Activated B cell treated with CpG ODN at 0.5 μM for 24 hours (primary cell): ENCODE data around the gene TMEM185B. TPM values are rescaled to one million over a fixed set of nuclear protein-coding genes. Genes with fewer than 3 reads are reported as not detected.

Experiments
- ATAC-seq: fragments of 200-7000 bp; cut with Tn5 transposase; one replicate; pipeline ENCODE4 v1.10.0; 2021; ENCODE audit warnings: low read depth, mild to moderate bottlenecking, moderate library complexity
- CTCF ChIA-PET: fragments of 350-600 bp; sonication (Branson Sonifier 250); formaldehyde crosslinking; loops from one replicate; lab custom pipeline; 2021; ENCODE audit warnings: antibody characterized with exemption; lab: Charles Lee
- POLR2A ChIA-PET: fragments of 350-600 bp; sonication (Branson Sonifier 250); formaldehyde crosslinking; loops from one replicate; lab custom pipeline; 2021; ENCODE audit warnings: antibody characterized with exemption; lab: Charles Lee
- DNase-seq: peaks from one replicate; pipeline ENCODE4 v3.0.0; 2022
- H3K27ac Mint-ChIP-seq: one replicate; pipeline ENCODE4 v1.8.0; 2020; ENCODE audit warnings: mixed read lengths
- H3K27me3 Mint-ChIP-seq: one replicate; pipeline ENCODE4 v1.8.0; 2021; ENCODE audit warnings: mixed read lengths
- H3K36me3 Mint-ChIP-seq: one replicate; pipeline ENCODE4 v1.8.0; 2021; ENCODE audit warnings: low read depth, mixed read lengths
- H3K4me1 Mint-ChIP-seq: one replicate; pipeline ENCODE4 v1.8.0; 2021; ENCODE audit warnings: mixed read lengths
- H3K4me3 Mint-ChIP-seq: one replicate; pipeline ENCODE4 v1.8.0; 2020; ENCODE audit warnings: mild to moderate bottlenecking, mixed read lengths
- H3K9me3 Mint-ChIP-seq: one replicate; pipeline ENCODE4 v1.8.0; 2020; ENCODE audit warnings: mixed read lengths
- intact Hi-C: fragments of 100-400 bp; cut with micrococcal nuclease; formaldehyde crosslinking; loops from one replicate; pipeline ENCODE4 v1.15.1; 2024
- total RNA-seq: library from RNA; stranded (reverse); gene quantifications from 2 replicates; pipeline ENCODE4 v1.2.3, GENCODE V29; 2022
- TF ChIP-seq, protein P1 (sequence below): fragments of 200-600 bp; IDR thresholded peaks from one replicate; pipeline ENCODE4 v1.8.0; 2022; ENCODE audit warnings: antibody characterized with exemption, mild to moderate bottlenecking

TMEM185B gene
- total RNA-seq, 1 donor from 2014 or later = 26.8 TPM

DNA sequence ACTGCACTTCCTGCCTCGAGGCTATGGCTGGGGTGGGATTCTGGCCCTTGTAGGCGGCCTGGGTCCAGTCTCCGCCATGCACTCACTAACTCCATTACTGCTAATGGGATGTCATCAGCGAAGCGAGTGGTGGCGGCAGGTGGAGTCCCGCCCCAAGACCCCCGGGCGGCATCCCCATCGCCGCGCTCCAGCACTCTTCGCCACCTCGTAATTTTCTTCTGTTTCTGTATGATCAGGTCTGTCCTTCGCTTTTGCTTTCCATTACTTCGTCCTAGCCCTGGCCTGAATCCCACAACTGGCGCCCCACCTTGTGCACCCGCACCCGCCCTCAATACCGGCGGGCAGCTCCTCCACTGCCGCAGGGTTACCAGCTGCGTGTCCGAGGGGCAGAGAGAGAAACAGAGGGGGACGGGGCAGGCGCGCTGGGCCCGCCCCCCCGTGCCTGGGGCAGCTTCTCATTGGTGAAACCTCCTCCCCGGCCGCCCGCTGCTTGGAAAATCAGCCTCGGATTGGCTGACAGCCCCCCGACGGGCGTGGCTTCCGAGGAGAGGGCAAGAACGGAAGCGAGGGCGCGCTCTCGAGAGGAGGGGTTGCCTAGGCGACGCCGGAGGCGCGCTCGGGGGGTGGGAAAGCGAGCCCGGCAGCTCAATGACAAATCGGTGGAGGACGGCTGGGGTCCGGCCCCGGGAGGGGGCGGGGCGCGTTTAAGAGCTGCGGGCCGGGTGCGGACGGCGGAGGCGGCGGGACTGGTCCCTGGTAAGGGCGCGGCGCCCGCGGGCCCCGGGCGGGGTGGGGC is 29.2 kb upstream of the TMEM185B start, which contains the start of gene RALB:
Gene RALB (plus strand): TSS at position 628 of the 796 bp plus-strand sequence. CDS start 25,813 bp downstream, outside the sequence.
- Mint-ChIP-seq H3K4me1 (peaks cover 63% of the 10 kb centered on the region), H3K36me3 (peaks cover 14% of the 10 kb centered on the region), H3K27ac (peak within 1 kb of the TSS; percentile 94), H3K4me3 (peak within 1 kb of the TSS; percentile 99), H3K9me3 (no peaks in the 10 kb centered on the region), H3K27me3 (peaks cover 3% of the 10 kb centered on the region)
- DNase-seq (peak; percentile 98), ATAC-seq (peak; percentile 94)
- intact Hi-C loops = loop anchor here (1.0 to 2.0 kb wide), 9 partner anchors 15 to 573 kb away; partner anchors contain the start of genes EPB41L5, PTPN4, TMEM177 and TMEM185B
- ChIA-PET POLR2A (interaction anchor here (0.7 to 3.6 kb wide), 19 partner anchors 9 to 1953 kb away, joined by 3 to 37 read pairs (median 5); partner anchors contain the start of genes C2orf76, DBI, EPB41L5 and PTPN4), CTCF (interaction anchor here (0.8 to 2.5 kb wide), 4 partner anchors 29 to 78 kb away, joined by 4 to 14 read pairs (median 4); partner anchors contain the start of gene TMEM185B)
- TF ChIP-seq, protein P1, sequence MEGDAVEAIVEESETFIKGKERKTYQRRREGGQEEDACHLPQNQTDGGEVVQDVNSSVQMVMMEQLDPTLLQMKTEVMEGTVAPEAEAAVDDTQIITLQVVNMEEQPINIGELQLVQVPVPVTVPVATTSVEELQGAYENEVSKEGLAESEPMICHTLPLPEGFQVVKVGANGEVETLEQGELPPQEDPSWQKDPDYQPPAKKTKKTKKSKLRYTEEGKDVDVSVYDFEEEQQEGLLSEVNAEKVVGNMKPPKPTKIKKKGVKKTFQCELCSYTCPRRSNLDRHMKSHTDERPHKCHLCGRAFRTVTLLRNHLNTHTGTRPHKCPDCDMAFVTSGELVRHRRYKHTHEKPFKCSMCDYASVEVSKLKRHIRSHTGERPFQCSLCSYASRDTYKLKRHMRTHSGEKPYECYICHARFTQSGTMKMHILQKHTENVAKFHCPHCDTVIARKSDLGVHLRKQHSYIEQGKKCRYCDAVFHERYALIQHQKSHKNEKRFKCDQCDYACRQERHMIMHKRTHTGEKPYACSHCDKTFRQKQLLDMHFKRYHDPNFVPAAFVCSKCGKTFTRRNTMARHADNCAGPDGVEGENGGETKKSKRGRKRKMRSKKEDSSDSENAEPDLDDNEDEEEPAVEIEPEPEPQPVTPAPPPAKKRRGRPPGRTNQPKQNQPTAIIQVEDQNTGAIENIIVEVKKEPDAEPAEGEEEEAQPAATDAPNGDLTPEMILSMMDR = no peak

DNA sequence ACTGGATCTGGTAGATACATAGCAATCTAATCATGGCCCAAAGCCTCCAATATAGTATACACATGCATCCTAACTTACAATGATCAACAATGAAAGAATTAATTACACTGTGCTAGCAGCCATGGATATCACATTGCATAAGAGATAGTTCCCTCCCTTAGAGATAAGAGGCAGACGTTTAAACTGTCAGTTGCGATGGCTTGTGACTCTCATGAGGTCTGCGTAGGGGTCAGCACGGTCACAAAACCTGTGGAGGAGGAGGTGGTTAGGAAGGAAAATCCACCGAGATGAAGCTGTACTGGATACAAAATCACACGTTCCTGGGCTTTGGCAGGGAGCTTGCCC is 28.7 kb upstream of the TMEM185B start:
- no peak for ATAC-seq
- Mint-ChIP-seq H3K27me3 (peaks cover 3% of the 10 kb centered on the region), H3K36me3 (peaks cover 14% of the 10 kb centered on the region), H3K27ac (peak overlapping the region; percentile 94), H3K9me3 (no peaks in the 10 kb centered on the region), H3K4me1 (peaks cover 57% of the 10 kb centered on the region), H3K4me3 (peak overlapping the region; percentile 99)
- DNase-seq = no peak
- CTCF ChIA-PET = interaction anchor here (1.1 to 2.5 kb wide), 3 partner anchors 29 to 77 kb away, joined by 4 to 14 read pairs (median 5); partner anchors contain the start of gene TMEM185B
- TF ChIP-seq, protein P1 = no peak
- POLR2A ChIA-PET = interaction anchor here (0.7 to 3.6 kb wide), 18 partner anchors 9 to 1952 kb away, joined by 3 to 37 read pairs (median 5); partner anchors contain the start of genes C2orf76, DBI, EPB41L5 and PTPN4
- intact Hi-C loops = loop anchor here (1.0 to 2.0 kb wide), 8 partner anchors 20 to 573 kb away; partner anchors contain the start of genes EPB41L5, PTPN4, TMEM177 and TMEM185B

DNA sequence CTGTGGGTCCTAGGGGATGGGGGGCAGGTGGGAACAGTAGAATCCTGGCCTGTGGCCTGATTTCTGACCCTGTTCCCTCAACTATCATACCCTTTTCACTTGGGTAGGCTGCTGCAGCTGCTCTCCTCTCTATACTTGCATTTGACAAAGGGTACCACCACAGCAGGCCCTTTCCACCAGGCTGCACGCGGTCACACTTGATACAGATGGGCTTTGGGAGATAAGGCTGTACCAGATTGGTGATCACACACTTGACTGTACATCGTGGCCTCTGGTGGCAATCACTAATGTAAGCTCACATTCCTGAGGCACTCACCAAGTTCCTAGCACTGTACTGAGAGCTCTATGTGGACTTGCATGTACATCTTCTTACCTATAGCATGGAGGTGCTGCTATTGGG is 27.9 kb upstream of the TMEM185B start:
- intact Hi-C loops = no loop called here
- ChIA-PET CTCF (interaction anchor here (2.5 kb wide), 1 partner anchor 62 kb away, joined by 14 read pairs; no protein-coding TSS in a partner anchor), POLR2A (interaction anchor here (2.2 to 3.6 kb wide), 4 partner anchors 20 to 491 kb away, joined by 9 to 37 read pairs (median 28); partner anchors contain the start of genes PTPN4 and TMEM185B)
- DNase-seq = no peak
- TF ChIP-seq, protein P1 = no peak
- Mint-ChIP-seq H3K27me3 (peaks cover 6% of the 10 kb centered on the region), H3K36me3 (peaks cover 9% of the 10 kb centered on the region), H3K9me3 (no peaks in the 10 kb centered on the region), H3K27ac (no peak overlapping the region), H3K4me3 (no peak overlapping the region), H3K4me1 (peaks cover 50% of the 10 kb centered on the region)
- no peak for ATAC-seq

DNA sequence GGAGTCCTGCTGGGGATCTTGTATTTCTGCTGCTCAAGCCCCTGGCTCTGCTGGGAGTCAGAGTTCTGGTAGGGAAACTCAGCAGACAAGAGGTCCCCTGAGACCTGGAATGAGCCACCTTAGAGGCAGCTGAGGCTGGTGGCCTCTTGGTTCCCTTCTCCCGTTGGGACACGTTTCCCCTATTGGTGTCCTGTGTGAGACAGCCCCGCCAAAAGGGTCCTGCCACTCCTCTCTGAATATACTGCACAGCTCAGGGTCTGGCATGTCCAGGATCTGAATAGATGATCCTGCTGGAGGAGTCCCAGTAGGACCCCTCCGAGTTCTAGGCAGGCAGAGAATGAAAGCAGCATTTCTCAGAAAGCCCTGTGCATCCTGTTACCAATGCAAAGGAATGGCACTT is 27.4 kb upstream of the TMEM185B start:
- ChIA-PET POLR2A (interaction anchor here (3.0 to 3.6 kb wide), 2 partner anchors 19 to 28 kb away, joined by 36 to 37 read pairs; partner anchors contain the start of gene TMEM185B), CTCF (interaction anchor here (2.5 kb wide), 1 partner anchor 62 kb away, joined by 14 read pairs; no protein-coding TSS in a partner anchor)
- TF ChIP-seq, protein P1 = no peak
- no peak overlapping the region for H3K4me3 Mint-ChIP-seq
- DNase-seq (no peak), ATAC-seq (no peak)
- H3K27ac Mint-ChIP-seq = no peak overlapping the region
- H3K27me3 Mint-ChIP-seq = peaks cover 6% of the 10 kb centered on the region
- peaks cover 7% of the 10 kb centered on the region for H3K36me3 Mint-ChIP-seq
- peaks cover 45% of the 10 kb centered on the region for H3K4me1 Mint-ChIP-seq
- no peaks in the 10 kb centered on the region for H3K9me3 Mint-ChIP-seq
- intact Hi-C loops = no loop called here
